ENCODE measurements around the gene ATP11B.

ATP11B gene

DNA sequence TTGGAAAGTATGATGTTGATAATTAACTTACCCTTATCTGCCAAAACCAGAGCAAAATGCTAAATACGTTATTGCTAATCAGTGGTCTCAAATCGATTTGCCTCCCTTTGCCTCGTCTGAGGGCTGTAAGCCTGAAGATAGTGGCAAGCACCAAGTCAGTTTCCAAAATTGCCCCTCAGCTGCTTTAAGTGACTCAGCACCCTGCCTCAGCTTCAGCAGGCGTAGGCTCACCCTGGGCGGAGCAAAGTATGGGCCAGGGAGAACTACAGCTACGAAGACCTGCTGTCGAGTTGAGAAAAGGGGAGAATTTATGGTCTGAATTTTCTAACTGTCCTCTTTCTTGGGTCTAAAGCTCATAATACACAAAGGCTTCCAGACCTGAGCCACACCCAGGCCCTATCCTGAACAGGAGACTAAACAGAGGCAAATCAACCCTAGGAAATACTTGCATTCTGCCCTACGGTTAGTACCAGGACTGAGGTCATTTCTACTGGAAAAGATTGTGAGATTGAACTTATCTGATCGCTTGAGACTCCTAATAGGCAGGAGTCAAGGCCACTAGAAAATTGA, 127.3 kb downstream of the ATP11B start:
- no peaks in the 10 kb centered on the region for H3K36me3 ChIP-seq (ENCODE audit: control insufficient read depth, insufficient read depth, low read length)
- H3K9me3 ChIP-seq (ENCODE audit: control insufficient read depth, low read length), result no peaks in the 10 kb centered on the region
- H3K4me1 ChIP-seq (ENCODE audit: control insufficient read depth, insufficient read depth, low read length), result no peaks in the 10 kb centered on the region
- no peak overlapping the region for H3K4me3 ChIP-seq (ENCODE audit: low read length)
- H3K9ac ChIP-seq (ENCODE audit: low read length), result no peak overlapping the region
- H3K27me3 ChIP-seq (ENCODE audit: control insufficient read depth, insufficient read depth, low read length), result no peaks in the 10 kb centered on the region

DNA sequence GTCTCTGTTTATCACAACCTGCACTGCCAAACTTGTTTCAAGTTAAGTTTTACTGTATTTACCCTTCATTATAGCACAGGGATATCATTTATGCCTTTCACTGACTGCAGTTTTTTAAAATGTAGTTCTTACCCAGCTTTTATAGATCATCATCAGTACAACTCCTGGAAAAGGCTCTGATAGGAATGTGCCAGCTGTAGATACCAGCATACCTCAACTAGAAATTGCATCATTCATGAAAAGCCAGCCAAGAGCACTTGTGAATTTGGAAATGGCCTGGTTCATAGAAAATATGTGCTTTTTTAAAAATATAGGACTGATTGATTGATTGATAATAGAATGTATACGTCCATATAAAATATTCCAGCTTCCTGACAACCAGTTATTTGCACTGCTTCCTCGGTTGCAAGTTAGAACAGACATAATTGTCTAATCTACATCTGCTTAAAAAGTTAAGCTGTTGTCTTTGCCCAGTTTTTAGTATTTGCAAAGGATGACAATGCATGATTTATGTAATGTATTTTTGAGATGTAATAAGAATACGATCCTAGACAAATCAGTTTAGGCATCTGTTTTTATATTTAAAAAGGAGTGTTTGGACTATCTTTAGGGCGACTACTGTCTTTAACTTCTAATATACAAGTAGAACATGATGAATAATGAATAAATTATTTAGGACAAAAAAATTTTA, 128.5 kb downstream of the ATP11B start:
- no peaks in the 10 kb centered on the region for H3K27me3 ChIP-seq (ENCODE audit: control insufficient read depth, insufficient read depth, low read length)

DNA sequence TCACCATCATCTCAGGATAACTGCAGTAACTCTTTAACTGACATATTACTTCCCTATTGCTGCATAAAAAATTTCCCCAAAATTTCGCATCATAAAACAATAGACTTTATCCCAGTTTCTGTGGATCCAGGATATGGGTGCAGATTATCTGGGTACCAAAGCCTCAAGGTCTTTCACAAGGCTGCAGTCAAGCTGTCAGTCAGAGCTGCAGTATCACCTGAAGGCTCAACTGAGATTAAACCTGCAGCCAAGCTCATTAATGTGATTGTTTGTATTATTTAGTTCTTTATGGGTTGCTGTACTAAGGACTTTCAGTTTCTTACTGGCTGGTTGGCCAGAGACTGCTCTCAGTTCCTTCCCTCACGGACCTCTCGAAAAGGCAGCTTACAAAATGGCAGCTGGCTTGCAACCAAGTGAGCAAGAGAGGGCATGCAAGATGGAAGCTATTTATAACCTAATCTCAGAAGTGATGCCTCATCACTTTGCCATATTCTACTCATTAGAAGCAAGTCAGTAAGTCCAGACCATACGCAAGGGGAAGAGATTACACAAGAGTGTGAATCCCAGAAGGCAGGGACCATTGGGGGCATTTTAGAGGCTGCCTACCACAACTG, 132.1 kb downstream of the ATP11B start:
- Histone ChIP-seq H3K9ac (ENCODE audit: low read length) (no peak overlapping the region), H3K9me3 (ENCODE audit: control insufficient read depth, low read length) (no peaks in the 10 kb centered on the region), H3K4me1 (ENCODE audit: control insufficient read depth, insufficient read depth, low read length) (no peaks in the 10 kb centered on the region), H3K27me3 (ENCODE audit: control insufficient read depth, insufficient read depth, low read length) (no peaks in the 10 kb centered on the region), H3K36me3 (ENCODE audit: control insufficient read depth, insufficient read depth, low read length) (no peaks in the 10 kb centered on the region), H3K4me3 (ENCODE audit: low read length) (no peak overlapping the region)

More for the DNA sequence above, 128.5 kb downstream of the ATP11B start:
- Histone ChIP-seq H3K36me3 (ENCODE audit: control insufficient read depth, insufficient read depth, low read length) (no peaks in the 10 kb centered on the region), H3K9ac (ENCODE audit: low read length) (no peak overlapping the region), H3K9me3 (ENCODE audit: control insufficient read depth, low read length) (no peaks in the 10 kb centered on the region), H3K4me1 (ENCODE audit: control insufficient read depth, insufficient read depth, low read length) (no peaks in the 10 kb centered on the region), H3K4me3 (ENCODE audit: low read length) (no peak overlapping the region)

DNA sequence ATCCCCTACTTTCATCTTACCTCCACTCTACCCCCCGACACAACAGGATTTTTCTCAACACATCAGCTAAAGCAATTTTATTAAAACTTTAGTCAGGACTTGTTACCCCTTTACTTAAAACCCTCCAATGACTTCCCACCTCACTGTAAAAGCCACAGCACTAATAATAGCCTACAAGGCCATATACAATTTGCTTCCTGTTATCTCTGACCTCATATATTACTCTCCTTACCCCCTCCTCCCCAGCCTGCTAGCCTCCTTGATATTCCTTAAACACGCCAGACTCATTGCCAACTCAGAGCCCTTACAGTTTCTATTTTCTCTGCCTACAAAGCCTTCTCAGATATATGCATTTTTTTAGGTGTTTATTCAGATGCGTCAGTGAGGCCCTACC, 132.6 kb downstream of the ATP11B start:
- Histone ChIP-seq H3K36me3 (ENCODE audit: control insufficient read depth, insufficient read depth, low read length) (no peaks in the 10 kb centered on the region), H3K9me3 (ENCODE audit: control insufficient read depth, low read length) (no peaks in the 10 kb centered on the region), H3K9ac (ENCODE audit: low read length) (no peak overlapping the region), H3K27me3 (ENCODE audit: control insufficient read depth, insufficient read depth, low read length) (no peaks in the 10 kb centered on the region), H3K4me1 (ENCODE audit: control insufficient read depth, insufficient read depth, low read length) (no peaks in the 10 kb centered on the region), H3K4me3 (ENCODE audit: low read length) (no peak overlapping the region)

DNA sequence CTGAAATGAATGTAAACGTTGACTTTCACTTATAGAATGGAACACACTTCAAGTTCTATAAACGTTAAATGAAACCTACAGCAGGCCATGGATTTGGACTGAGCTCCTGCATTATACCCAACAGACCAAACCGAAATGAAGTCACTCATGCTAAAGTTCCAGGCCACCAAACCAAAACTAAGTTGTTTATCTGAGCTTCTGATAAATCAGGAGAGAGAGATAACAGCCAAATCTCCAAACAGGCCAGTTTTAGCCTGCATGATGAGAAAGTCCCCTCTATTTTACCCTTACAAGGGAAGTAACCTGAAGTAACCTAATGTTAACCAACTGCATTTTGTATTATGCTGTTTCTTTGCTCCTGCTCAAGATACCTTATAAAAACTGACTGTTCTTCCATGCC, 142.5 kb downstream of the ATP11B start:
- Histone ChIP-seq H3K27me3 (ENCODE audit: control insufficient read depth, insufficient read depth, low read length) (no peaks in the 10 kb centered on the region), H3K9me3 (ENCODE audit: control insufficient read depth, low read length) (no peaks in the 10 kb centered on the region), H3K4me3 (ENCODE audit: low read length) (no peak overlapping the region), H3K9ac (ENCODE audit: low read length) (no peak overlapping the region), H3K4me1 (ENCODE audit: control insufficient read depth, insufficient read depth, low read length) (no peaks in the 10 kb centered on the region), H3K36me3 (ENCODE audit: control insufficient read depth, insufficient read depth, low read length) (no peaks in the 10 kb centered on the region)

DNA sequence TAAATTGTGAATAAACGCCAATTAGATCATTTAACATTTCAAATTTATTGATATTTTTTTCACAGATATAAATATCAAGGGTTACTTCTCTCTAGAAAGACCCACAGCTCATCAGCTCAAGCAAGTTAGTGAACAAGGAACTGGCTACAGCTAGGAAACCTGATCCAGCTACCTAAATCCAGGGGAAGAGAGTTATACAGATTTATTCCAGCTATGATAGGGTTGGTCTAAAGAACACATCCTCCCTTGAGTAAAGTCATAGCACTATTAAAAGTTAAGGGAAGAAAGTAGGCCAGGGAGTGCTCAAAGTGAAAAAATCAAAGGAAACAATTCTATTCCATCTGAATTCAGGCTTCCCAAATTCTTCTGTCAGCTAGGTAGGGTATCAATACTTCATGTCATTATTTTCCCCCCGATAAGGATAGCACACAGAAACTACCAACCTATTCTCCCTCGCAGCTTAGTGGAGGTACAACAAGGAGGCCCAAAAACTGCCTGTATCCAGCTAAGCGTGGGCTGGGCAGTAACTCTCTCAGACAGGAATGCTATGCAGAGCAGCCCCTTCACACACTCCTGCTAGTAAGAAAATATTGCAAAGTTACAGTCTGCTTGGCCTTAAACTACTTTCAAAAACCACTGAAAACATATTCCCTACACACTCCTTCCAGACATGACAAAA, 143.1 kb downstream of the ATP11B start:
- no peaks in the 10 kb centered on the region for H3K27me3 ChIP-seq (ENCODE audit: control insufficient read depth, insufficient read depth, low read length)
- H3K4me1 ChIP-seq (ENCODE audit: control insufficient read depth, insufficient read depth, low read length), result no peaks in the 10 kb centered on the region
- H3K36me3 ChIP-seq (ENCODE audit: control insufficient read depth, insufficient read depth, low read length), result no peaks in the 10 kb centered on the region
- H3K9ac ChIP-seq (ENCODE audit: low read length), result no peak overlapping the region
- no peak overlapping the region for H3K4me3 ChIP-seq (ENCODE audit: low read length)
- no peaks in the 10 kb centered on the region for H3K9me3 ChIP-seq (ENCODE audit: control insufficient read depth, low read length)

DNA sequence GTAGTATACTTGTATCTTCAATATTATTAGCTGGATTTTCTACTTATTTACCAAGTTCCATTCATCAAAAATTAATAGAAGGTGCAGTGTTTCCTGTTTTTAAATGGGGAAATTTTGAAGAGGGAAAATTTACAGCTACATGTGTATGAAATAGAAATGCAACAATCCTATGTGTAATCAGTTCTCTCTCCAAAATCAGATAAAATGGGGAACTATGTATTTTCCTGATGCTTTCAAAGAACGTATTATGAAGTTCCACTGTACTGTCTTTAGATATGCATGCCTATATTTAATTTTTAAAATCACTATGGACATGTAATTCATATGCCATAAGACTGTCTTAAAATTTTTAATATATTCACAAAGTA, 143.6 kb downstream of the ATP11B start:
- Histone ChIP-seq H3K36me3 (ENCODE audit: control insufficient read depth, insufficient read depth, low read length) (no peaks in the 10 kb centered on the region), H3K4me1 (ENCODE audit: control insufficient read depth, insufficient read depth, low read length) (no peaks in the 10 kb centered on the region), H3K9me3 (ENCODE audit: control insufficient read depth, low read length) (no peaks in the 10 kb centered on the region), H3K4me3 (ENCODE audit: low read length) (no peak overlapping the region), H3K27me3 (ENCODE audit: control insufficient read depth, insufficient read depth, low read length) (no peaks in the 10 kb centered on the region), H3K9ac (ENCODE audit: low read length) (no peak overlapping the region)

DNA sequence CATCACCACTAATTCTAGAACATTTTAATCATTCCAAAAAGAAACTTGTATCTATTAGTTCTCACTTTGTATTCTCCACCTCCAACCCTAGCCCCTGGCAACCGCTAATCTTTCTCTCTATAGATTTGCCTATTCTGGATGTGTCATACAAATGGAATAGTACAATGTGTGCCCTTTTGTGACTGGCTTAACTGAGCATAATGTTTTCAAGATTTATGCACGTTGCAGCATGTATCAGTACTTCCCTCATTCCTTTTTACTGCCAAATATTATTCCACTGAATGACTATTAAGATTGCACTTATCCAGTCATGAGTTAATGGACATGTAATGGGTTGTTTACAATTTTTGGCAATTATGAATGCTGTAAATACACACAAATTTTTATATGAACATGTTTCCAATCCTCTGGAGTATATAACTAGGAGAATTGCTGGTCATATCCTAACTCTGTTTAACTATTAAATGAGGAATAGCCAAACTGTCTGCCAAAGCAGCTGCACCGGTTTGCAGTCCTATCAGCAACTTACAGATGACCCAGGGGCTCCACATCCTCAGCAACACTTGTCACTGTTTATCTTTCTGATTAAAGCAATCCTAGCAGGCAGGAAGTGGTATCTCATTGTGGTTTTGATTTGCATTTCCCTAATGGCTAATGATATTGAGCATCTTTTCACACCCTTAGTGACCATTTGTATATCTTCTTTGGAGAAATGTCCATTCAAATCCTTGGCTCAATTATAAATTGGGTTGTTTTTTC, 144.2 kb downstream of the ATP11B start:
- no peaks in the 10 kb centered on the region for H3K27me3 ChIP-seq (ENCODE audit: control insufficient read depth, insufficient read depth, low read length)
- no peaks in the 10 kb centered on the region for H3K36me3 ChIP-seq (ENCODE audit: control insufficient read depth, insufficient read depth, low read length)
- H3K9me3 ChIP-seq (ENCODE audit: control insufficient read depth, low read length), result no peaks in the 10 kb centered on the region
- no peak overlapping the region for H3K4me3 ChIP-seq (ENCODE audit: low read length)
- no peak overlapping the region for H3K9ac ChIP-seq (ENCODE audit: low read length)
- no peaks in the 10 kb centered on the region for H3K4me1 ChIP-seq (ENCODE audit: control insufficient read depth, insufficient read depth, low read length)

DNA sequence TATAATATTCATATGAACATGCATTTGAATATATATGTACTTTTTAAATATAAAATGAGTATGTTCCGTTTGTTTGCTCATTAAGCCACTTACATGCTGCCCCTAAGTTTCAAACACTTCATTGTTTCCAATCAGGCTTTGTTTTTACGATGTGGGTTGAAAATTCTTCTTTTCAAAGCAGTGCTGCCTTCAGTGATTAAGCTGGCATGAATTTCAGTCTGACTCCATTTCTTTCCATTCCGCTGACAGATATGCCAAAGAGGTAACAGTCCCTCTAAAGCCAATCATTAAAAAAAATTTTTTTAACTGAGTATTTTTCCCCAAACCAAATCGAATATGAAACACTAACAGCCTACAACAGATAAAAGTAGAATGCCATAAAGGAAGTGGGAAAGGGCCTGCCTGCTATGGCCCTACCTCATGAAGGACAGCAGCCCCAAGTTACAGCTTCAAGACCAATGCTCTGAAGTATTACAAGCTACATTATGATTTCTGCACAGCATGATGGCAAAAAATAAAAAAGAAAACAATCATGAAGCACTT, 147.0 kb downstream of the ATP11B start:
- no peaks in the 10 kb centered on the region for H3K36me3 ChIP-seq (ENCODE audit: control insufficient read depth, insufficient read depth, low read length)
- no peak overlapping the region for H3K9ac ChIP-seq (ENCODE audit: low read length)
- H3K4me1 ChIP-seq (ENCODE audit: control insufficient read depth, insufficient read depth, low read length), result no peaks in the 10 kb centered on the region
- H3K27me3 ChIP-seq (ENCODE audit: control insufficient read depth, insufficient read depth, low read length), result no peaks in the 10 kb centered on the region
- H3K4me3 ChIP-seq (ENCODE audit: low read length), result no peak overlapping the region
- H3K9me3 ChIP-seq (ENCODE audit: control insufficient read depth, low read length), result no peaks in the 10 kb centered on the region

DNA sequence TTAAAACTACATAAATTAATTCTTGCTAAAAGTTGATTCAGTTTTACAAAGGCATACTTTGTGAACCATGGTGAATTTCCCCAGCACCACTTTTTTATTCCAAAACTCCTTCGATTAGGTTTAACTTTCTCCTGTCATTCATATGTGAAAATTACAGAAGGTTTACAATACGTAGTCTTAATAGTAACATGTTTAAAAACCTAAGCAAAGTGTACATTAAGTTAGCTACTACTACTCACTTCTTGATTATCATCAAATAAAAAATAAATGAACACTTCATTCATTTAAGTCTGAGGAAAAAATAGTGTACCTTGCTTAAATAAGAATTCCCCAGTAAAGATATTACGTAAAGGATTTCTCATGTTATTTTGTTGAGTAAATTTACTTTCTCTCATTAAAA, 148.4 kb downstream of the ATP11B start:
- H3K27me3 ChIP-seq (ENCODE audit: control insufficient read depth, insufficient read depth, low read length), result no peaks in the 10 kb centered on the region
- no peaks in the 10 kb centered on the region for H3K36me3 ChIP-seq (ENCODE audit: control insufficient read depth, insufficient read depth, low read length)
- no peaks in the 10 kb centered on the region for H3K9me3 ChIP-seq (ENCODE audit: control insufficient read depth, low read length)
- H3K4me1 ChIP-seq (ENCODE audit: control insufficient read depth, insufficient read depth, low read length), result no peaks in the 10 kb centered on the region
- no peak overlapping the region for H3K9ac ChIP-seq (ENCODE audit: low read length)
- no peak overlapping the region for H3K4me3 ChIP-seq (ENCODE audit: low read length)

DNA sequence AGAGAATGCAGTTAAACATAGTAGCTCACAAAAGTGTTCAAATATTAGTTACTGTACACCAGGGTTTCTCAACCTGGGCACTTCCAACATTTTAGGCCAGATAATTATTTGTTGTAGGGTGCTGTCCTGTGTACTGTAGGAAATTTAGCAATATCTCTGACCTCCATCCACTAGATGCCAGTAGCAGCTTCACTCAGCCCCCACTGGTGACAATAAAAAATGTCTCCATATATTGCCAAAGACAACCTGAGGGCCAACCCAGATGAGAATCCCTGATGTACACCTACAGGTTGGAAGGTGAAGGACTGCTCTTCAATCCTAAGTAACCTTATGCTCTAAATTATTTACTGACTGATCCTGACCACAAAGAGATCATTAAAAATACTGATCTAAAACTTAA, 154.6 kb downstream of the ATP11B start:
- Histone ChIP-seq H3K4me3 (ENCODE audit: low read length) (no peak overlapping the region), H3K36me3 (ENCODE audit: control insufficient read depth, insufficient read depth, low read length) (peaks cover 3% of the 10 kb centered on the region)

More for the DNA sequence above, 154.6 kb downstream of the ATP11B start:
- H3K4me1 ChIP-seq (ENCODE audit: control insufficient read depth, insufficient read depth, low read length), result no peaks in the 10 kb centered on the region
- H3K27me3 ChIP-seq (ENCODE audit: control insufficient read depth, insufficient read depth, low read length), result no peaks in the 10 kb centered on the region
- no peaks in the 10 kb centered on the region for H3K9me3 ChIP-seq (ENCODE audit: control insufficient read depth, low read length)
- H3K9ac ChIP-seq (ENCODE audit: low read length), result no peak overlapping the region

Measured in mucosa of stomach (tissue), 1 donor.